ENCODE data around the gene MUS81. TPM values are rescaled to one million over a fixed set of nuclear protein-coding genes. Genes with fewer than 3 reads are reported as not detected.

Gene MUS81
- total and polyA plus RNA-seq, 11 donors = 24.6 to 56.1 (median 35.9) TPM

GRCh38 chr11:65896034-65896999, 36.1 kb downstream of the MUS81 start:
- Histone ChIP-seq H3K4me3 (no peak overlapping the region), H3K9me3 (no peaks in the 10 kb centered on the region), H3K4me1 (peaks cover 9 to 63% (median 43%) of the 10 kb centered on the region in 12 donors), H3K36me3 (no peaks in the 10 kb centered on the region), H3K27ac (no peak overlapping the region), H3K27me3 (peaks cover 0 to 15% (median 0%) of the 10 kb centered on the region in 9 donors)
- intact Hi-C loops (cut with DNase I) = no loop called here
- TF ChIP-seq POLR2A (IDR thresholded peaks at IDR 0.05) (no peak), CTCF (IDR thresholded peaks at IDR 0.05) (no peak)
- ATAC-seq = no peak
- DNase-seq = peak in 1 of 5 donors; percentile 51
- 93 to 97% (median 95%) methylated on average over 12 to 14 of the region's 14 CpGs for WGBS, 4 donors

GRCh38 chr11:65897020-65897471, 36.8 kb downstream of the MUS81 start:
- TF ChIP-seq POLR2A (IDR thresholded peaks at IDR 0.05) (no peak), CTCF (IDR thresholded peaks at IDR 0.05) (no peak)
- no peaks in the 10 kb centered on the region for H3K36me3 ChIP-seq
- H3K4me1 ChIP-seq = peaks cover 7 to 56% (median 40%) of the 10 kb centered on the region in 12 donors
- peaks cover 0 to 15% (median 0%) of the 10 kb centered on the region in 9 donors for H3K27me3 ChIP-seq
- DNase-seq (no peak), ATAC-seq (no peak)
- H3K4me3 ChIP-seq = no peak overlapping the region
- H3K9me3 ChIP-seq = no peaks in the 10 kb centered on the region
- intact Hi-C loops (cut with DNase I) = no loop called here
- no peak overlapping the region for H3K27ac ChIP-seq
- WGBS, 4 donors = 93 to 95% (median 94%) methylated on average over 4 of the region's 4 CpGs

DNA sequence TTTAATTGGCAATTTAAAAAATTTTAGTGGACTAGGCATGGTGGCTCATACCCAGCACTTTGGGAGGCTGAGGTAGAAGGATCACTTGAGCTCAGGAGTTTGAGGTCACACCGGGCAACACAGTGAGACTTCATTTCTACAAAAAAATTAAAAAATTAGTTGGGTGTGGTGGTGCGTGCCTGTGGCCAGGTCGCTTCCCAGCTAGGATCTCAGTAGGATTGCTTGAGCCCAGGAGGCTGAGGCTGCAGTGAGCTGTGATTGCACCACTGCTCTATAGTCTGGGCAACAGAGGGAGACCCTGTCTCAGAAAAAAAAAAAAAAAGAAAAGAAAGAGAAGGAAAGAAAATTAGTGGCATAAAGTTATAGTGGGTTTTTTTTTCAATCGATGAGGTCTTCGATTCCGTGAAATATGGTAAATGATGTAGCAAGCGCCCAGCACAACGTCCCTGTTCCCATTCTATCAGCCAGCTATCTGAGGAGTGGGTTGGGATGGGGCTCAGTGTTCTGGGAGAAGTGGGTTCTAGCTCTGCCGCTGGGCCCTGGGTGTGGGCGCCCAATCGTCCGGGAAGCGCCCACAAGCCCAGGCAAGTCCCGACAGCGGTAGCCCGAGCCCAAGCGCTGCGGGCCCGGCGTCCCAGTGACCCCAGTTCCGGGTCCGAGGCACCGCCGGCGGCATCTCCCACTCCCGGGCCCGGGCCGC, 38.6 kb downstream of the MUS81 start:
- Histone ChIP-seq H3K36me3 (no peaks in the 10 kb centered on the region), H3K4me1 (peaks cover 0 to 38% (median 24%) of the 10 kb centered on the region in 12 donors), H3K4me3 (peak overlapping the region; percentile 41 to 81 (median 61)), H3K27ac (peak overlapping the region in 5 of 12 donors; percentile 63 to 82 (median 69)), H3K9me3 (no peaks in the 10 kb centered on the region), H3K27me3 (peaks cover 0 to 15% (median 0%) of the 10 kb centered on the region in 9 donors)
- WGBS, 4 donors = 24 to 60% (median 32%) methylated on average over 13 to 28 of the region's 28 CpGs
- ATAC-seq = no peak
- intact Hi-C loops (cut with DNase I) = no loop called here
- TF ChIP-seq POLR2A (IDR thresholded peaks at IDR 0.05) = no peak
- no peak for TF ChIP-seq CTCF (IDR thresholded peaks at IDR 0.05)
- no peak for DNase-seq

Data from heart left ventricle (tissue), 16 donors.